ENCODE data around the gene DDX55.

DNA sequence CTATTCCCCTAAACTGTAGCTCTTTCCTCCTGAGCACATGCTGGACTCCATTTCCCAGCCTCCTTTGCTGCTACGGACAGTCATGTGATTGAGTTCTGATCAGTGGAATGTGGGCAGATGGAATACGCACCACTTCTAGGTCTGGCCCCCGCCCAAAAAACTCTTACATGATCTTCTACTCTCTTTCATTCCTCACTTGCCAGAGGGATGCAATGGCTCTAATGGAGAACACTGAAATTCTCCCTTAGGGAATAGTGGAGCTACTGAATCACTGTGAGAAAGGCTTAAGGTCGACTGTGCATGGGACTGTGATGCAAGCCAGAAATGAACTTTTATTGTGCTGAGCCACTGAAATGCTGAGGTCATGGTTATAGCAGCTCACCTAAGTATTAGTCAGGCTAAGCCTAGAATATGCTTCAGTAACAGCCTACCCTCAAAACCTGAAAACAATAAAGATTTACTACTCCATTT, 30.5 kb upstream of the DDX55 start:
- TF ChIP-seq, protein P1, sequence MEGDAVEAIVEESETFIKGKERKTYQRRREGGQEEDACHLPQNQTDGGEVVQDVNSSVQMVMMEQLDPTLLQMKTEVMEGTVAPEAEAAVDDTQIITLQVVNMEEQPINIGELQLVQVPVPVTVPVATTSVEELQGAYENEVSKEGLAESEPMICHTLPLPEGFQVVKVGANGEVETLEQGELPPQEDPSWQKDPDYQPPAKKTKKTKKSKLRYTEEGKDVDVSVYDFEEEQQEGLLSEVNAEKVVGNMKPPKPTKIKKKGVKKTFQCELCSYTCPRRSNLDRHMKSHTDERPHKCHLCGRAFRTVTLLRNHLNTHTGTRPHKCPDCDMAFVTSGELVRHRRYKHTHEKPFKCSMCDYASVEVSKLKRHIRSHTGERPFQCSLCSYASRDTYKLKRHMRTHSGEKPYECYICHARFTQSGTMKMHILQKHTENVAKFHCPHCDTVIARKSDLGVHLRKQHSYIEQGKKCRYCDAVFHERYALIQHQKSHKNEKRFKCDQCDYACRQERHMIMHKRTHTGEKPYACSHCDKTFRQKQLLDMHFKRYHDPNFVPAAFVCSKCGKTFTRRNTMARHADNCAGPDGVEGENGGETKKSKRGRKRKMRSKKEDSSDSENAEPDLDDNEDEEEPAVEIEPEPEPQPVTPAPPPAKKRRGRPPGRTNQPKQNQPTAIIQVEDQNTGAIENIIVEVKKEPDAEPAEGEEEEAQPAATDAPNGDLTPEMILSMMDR (IDR thresholded peaks at IDR 0.05; ENCODE audit: borderline replicate concordance, extremely low read depth, low read length, poor library complexity, severe bottlenecking): no peak
- no peak for TF ChIP-seq EZH2 (IDR thresholded peaks at IDR 0.05; ENCODE audit: borderline replicate concordance, low read depth, low read length, severe bottlenecking)
